ENCODE data around the gene ACADVL. TPM values are rescaled to one million over a fixed set of nuclear protein-coding genes. Genes with fewer than 3 reads are reported as not detected.

Gene ACADVL
- total and polyA plus RNA-seq, 4 donors = 185 to 1,301 (median 1,109) TPM

- under 1% methylated on average over 45 of the region's 45 CpGs for WGBS
Observed at GRCh38 chr17:7214300-7215135, 5.2 kb upstream of the ACADVL start.

GRCh38 chr17:7215136-7215638, 4.6 kb upstream of the ACADVL start:
- Histone ChIP-seq H3K36me3 (ENCODE audit: control insufficient read depth in 4 of 4, insufficient read depth in 3 of 4, low read depth in 1 of 4, low read length in 3 of 4) (no peaks in the 10 kb centered on the region), H3K9me3 (ENCODE audit: control insufficient read depth in 4 of 4, low read length in 3 of 4) (no peaks in the 10 kb centered on the region), H3K27ac (ENCODE audit: low read depth in 1 of 2, low read length in 2 of 2) (peak overlapping the region; percentile 74 to 78), H3K4me3 (ENCODE audit: low read depth in 1 of 3, low read length in 3 of 3) (no peak overlapping the region), H3K4me1 (ENCODE audit: control insufficient read depth in 4 of 4, insufficient read depth in 4 of 4, low read length in 3 of 4) (peaks cover 11 to 31% (median 21%) of the 10 kb centered on the region in 4 donors), H3K27me3 (ENCODE audit: control insufficient read depth in 4 of 4, insufficient read depth in 4 of 4, low read length in 3 of 4) (no peaks in the 10 kb centered on the region), H3K9ac (ENCODE audit: low read depth in 1 of 2, low read length in 2 of 2) (no peak overlapping the region)
- no peak for DNase-seq (ENCODE audit: low spot score)
- TF ChIP-seq RXRA (IDR thresholded peaks at IDR 0.05) = peak in 1 of 2 donors; percentile 8
- TF ChIP-seq TAF1 (conservative IDR thresholded peaks at IDR 0.05) = no peak
- WGBS = 36% methylated on average over 9 of the region's 9 CpGs

More at GRCh38 chr17:7214300-7215135, 5.2 kb upstream of the ACADVL start:
- Histone ChIP-seq H3K27me3 (ENCODE audit: control insufficient read depth in 4 of 4, insufficient read depth in 4 of 4, low read length in 3 of 4) (no peaks in the 10 kb centered on the region), H3K36me3 (ENCODE audit: control insufficient read depth in 4 of 4, insufficient read depth in 3 of 4, low read depth in 1 of 4, low read length in 3 of 4) (no peaks in the 10 kb centered on the region), H3K9ac (ENCODE audit: low read depth in 1 of 2, low read length in 2 of 2) (no peak overlapping the region), H3K27ac (ENCODE audit: low read depth in 1 of 2, low read length in 2 of 2) (peak overlapping the region; percentile 74 to 78), H3K4me3 (ENCODE audit: low read depth in 1 of 3, low read length in 3 of 3) (peak overlapping the region; percentile 23 to 33 (median 30)), H3K9me3 (ENCODE audit: control insufficient read depth in 4 of 4, low read length in 3 of 4) (no peaks in the 10 kb centered on the region), H3K4me1 (ENCODE audit: control insufficient read depth in 4 of 4, insufficient read depth in 4 of 4, low read length in 3 of 4) (peaks cover 11 to 30% (median 20%) of the 10 kb centered on the region in 4 donors)
- TF ChIP-seq RXRA (IDR thresholded peaks at IDR 0.05) (peak in 1 of 2 donors; percentile 9), ZBTB33 (IDR thresholded peaks at IDR 0.05) (no peak), MAX (IDR thresholded peaks at IDR 0.05) (peak; percentile 33), RAD21 (IDR thresholded peaks at IDR 0.05) (peak; percentile 68 to 69), JUND (IDR thresholded peaks at IDR 0.05) (no peak), EGR1 (IDR thresholded peaks at IDR 0.05; ENCODE audit: low read depth in 2 of 2) (peak; percentile 76), SP1 (IDR thresholded peaks at IDR 0.05) (peak; percentile 82)
- TF ChIP-seq, protein P1, sequence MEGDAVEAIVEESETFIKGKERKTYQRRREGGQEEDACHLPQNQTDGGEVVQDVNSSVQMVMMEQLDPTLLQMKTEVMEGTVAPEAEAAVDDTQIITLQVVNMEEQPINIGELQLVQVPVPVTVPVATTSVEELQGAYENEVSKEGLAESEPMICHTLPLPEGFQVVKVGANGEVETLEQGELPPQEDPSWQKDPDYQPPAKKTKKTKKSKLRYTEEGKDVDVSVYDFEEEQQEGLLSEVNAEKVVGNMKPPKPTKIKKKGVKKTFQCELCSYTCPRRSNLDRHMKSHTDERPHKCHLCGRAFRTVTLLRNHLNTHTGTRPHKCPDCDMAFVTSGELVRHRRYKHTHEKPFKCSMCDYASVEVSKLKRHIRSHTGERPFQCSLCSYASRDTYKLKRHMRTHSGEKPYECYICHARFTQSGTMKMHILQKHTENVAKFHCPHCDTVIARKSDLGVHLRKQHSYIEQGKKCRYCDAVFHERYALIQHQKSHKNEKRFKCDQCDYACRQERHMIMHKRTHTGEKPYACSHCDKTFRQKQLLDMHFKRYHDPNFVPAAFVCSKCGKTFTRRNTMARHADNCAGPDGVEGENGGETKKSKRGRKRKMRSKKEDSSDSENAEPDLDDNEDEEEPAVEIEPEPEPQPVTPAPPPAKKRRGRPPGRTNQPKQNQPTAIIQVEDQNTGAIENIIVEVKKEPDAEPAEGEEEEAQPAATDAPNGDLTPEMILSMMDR (IDR thresholded peaks at IDR 0.05; ENCODE audit: low read depth, low read length, missing input control) = peak; percentile 56
- DNase-seq (ENCODE audit: low spot score) = peak; percentile 98

- Histone ChIP-seq H3K27ac (ENCODE audit: low read depth in 1 of 2, low read length in 2 of 2) (peak overlapping the region in 1 of 2 donors; percentile 78), H3K4me1 (ENCODE audit: control insufficient read depth in 4 of 4, insufficient read depth in 4 of 4, low read length in 3 of 4) (peaks cover 11 to 35% (median 25%) of the 10 kb centered on the region in 4 donors), H3K9me3 (ENCODE audit: control insufficient read depth in 4 of 4, low read length in 3 of 4) (no peaks in the 10 kb centered on the region), H3K9ac (ENCODE audit: low read depth in 1 of 2, low read length in 2 of 2) (no peak overlapping the region), H3K4me3 (ENCODE audit: low read depth in 1 of 3, low read length in 3 of 3) (no peak overlapping the region), H3K27me3 (ENCODE audit: control insufficient read depth in 4 of 4, insufficient read depth in 4 of 4, low read length in 3 of 4) (no peaks in the 10 kb centered on the region), H3K36me3 (ENCODE audit: control insufficient read depth in 4 of 4, insufficient read depth in 3 of 4, low read depth in 1 of 4, low read length in 3 of 4) (no peaks in the 10 kb centered on the region)
- no peak for DNase-seq (ENCODE audit: low spot score)
- 42% methylated on average over 10 of the region's 10 CpGs for WGBS
- no peak for TF ChIP-seq FOXA2 (IDR thresholded peaks at IDR 0.05)
- TF ChIP-seq, protein P2, sequence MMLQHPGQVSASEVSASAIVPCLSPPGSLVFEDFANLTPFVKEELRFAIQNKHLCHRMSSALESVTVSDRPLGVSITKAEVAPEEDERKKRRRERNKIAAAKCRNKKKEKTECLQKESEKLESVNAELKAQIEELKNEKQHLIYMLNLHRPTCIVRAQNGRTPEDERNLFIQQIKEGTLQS (IDR thresholded peaks at IDR 0.05) = no peak
- no peak for TF ChIP-seq HNF4G (IDR thresholded peaks at IDR 0.05)
- no peak for TF ChIP-seq TAF1 (conservative IDR thresholded peaks at IDR 0.05)
- TF ChIP-seq NR2F2 (IDR thresholded peaks at IDR 0.05) = no peak
- TF ChIP-seq, protein P1 (IDR thresholded peaks at IDR 0.05; ENCODE audit: low read depth, low read length, missing input control) = no peak
- TF ChIP-seq ZBTB33 (IDR thresholded peaks at IDR 0.05) = no peak
- no peak for TF ChIP-seq JUND (IDR thresholded peaks at IDR 0.05)
Observed at GRCh38 chr17:7215652-7216180, 4.0 kb upstream of the ACADVL start.

All from liver (tissue), 9 donors.